ENCODE measurements around the gene TM4SF1.

Gene TM4SF1

GRCh38 chr3:149402481-149402880, 25.0 kb upstream of the TM4SF1 start:
- TF ChIP-seq CTCF (IDR thresholded peaks at IDR 0.05; ENCODE audit: borderline replicate concordance, insufficient read depth, low read depth, low read length): no peak
- H3K4me3 ChIP-seq (ENCODE audit: low read depth, low read length): no peak overlapping the region

GRCh38 chr3:149401926-149402310, 24.5 kb upstream of the TM4SF1 start:
- TF ChIP-seq CTCF (IDR thresholded peaks at IDR 0.05; ENCODE audit: borderline replicate concordance, insufficient read depth, low read depth, low read length): no peak
- H3K4me3 ChIP-seq (ENCODE audit: low read depth, low read length): no peak overlapping the region

- no peak overlapping the region for H3K4me3 ChIP-seq (ENCODE audit: low read depth, low read length)
- TF ChIP-seq CTCF (IDR thresholded peaks at IDR 0.05; ENCODE audit: borderline replicate concordance, insufficient read depth, low read depth, low read length): no peak
These were observed 23.9 kb upstream of the TM4SF1 start for GRCh38 chr3:149401212-149401925.

GRCh38 chr3:149400645-149401044, 23.2 kb upstream of the TM4SF1 start:
- no peak overlapping the region for H3K4me3 ChIP-seq (ENCODE audit: low read depth, low read length)
- TF ChIP-seq CTCF (IDR thresholded peaks at IDR 0.05; ENCODE audit: borderline replicate concordance, insufficient read depth, low read depth, low read length): no peak

GRCh38 chr3:149398296-149398695, 20.8 kb upstream of the TM4SF1 start:
- no peak overlapping the region for H3K4me3 ChIP-seq (ENCODE audit: low read depth, low read length)
- no peak for TF ChIP-seq CTCF (IDR thresholded peaks at IDR 0.05; ENCODE audit: borderline replicate concordance, insufficient read depth, low read depth, low read length)

- no peak for TF ChIP-seq CTCF (IDR thresholded peaks at IDR 0.05; ENCODE audit: borderline replicate concordance, insufficient read depth, low read depth, low read length)
- H3K4me3 ChIP-seq (ENCODE audit: low read depth, low read length): no peak overlapping the region
These were observed 20.1 kb upstream of the TM4SF1 start for GRCh38 chr3:149397528-149397927.

GRCh38 chr3:149396476-149396875, 19.0 kb upstream of the TM4SF1 start:
- no peak overlapping the region for H3K4me3 ChIP-seq (ENCODE audit: low read depth, low read length)
- no peak for TF ChIP-seq CTCF (IDR thresholded peaks at IDR 0.05; ENCODE audit: borderline replicate concordance, insufficient read depth, low read depth, low read length)
